Natural killer cell (primary cell): ENCODE measurements around the gene OR14A16. TPM values are rescaled to one million over a fixed set of nuclear protein-coding genes. Genes with fewer than 3 reads are reported as not detected.

Experiments used
- ATAC-seq, 3 donors: fragments of 150-1000 bp in 2 of 3; fragments of 200-7000 bp in 1 of 3; cut with Tn5 transposase; 1 replicate in 1 of 3; 2 replicates in 2 of 3; pipeline ENCODE4 v1.10.0; 2021; ENCODE audit warnings: mild to moderate bottlenecking in 2 of 3, moderate library complexity in 2 of 3
- DNase-seq, 2 donors: peaks; one replicate each; pipeline versions ENCODE4 v3.0.0 to v3.0.0-alpha.2; 2013 to 2021; ENCODE audit warnings: mixed read lengths in 1 of 2
- H3K27ac ChIP-seq: one replicate; pipeline ENCODE4 v1.5.1; 2013; ENCODE audit warnings: mild to moderate bottlenecking, low read length
- H3K27me3 ChIP-seq: one replicate; pipeline ENCODE4 v1.6.1; 2013; ENCODE audit warnings: low read length; ENCODE audit not compliant: control insufficient read depth, insufficient read depth
- H3K36me3 ChIP-seq: one replicate; pipeline ENCODE4 v1.6.1; 2013; ENCODE audit warnings: low read length; ENCODE audit not compliant: control insufficient read depth, insufficient read depth
- H3K4me1 ChIP-seq: one replicate; pipeline ENCODE4 v1.6.1; 2013; ENCODE audit warnings: low read length; ENCODE audit not compliant: control insufficient read depth, insufficient read depth
- H3K4me3 ChIP-seq: one replicate; pipeline ENCODE4 v1.5.1; 2013; ENCODE audit warnings: low read length
- H3K9me3 ChIP-seq: one replicate; pipeline ENCODE4 v1.6.1; 2013; ENCODE audit warnings: low read length; ENCODE audit not compliant: control insufficient read depth, insufficient read depth
- H3K27ac Mint-ChIP-seq, 2 donors: one replicate each; pipeline ENCODE4 v1.8.0; 2022; ENCODE audit warnings: mild to moderate bottlenecking in 2 of 2, mixed read lengths in 2 of 2, moderate library complexity in 1 of 2
- H3K27me3 Mint-ChIP-seq, 2 donors: one replicate each; pipeline ENCODE4 v1.8.0; 2022; ENCODE audit warnings: low read depth in 2 of 2, mixed read lengths in 2 of 2
- H3K36me3 Mint-ChIP-seq: one replicate; pipeline ENCODE4 v1.8.0; 2022; ENCODE audit warnings: mixed read lengths
- H3K4me1 Mint-ChIP-seq, 2 donors: one replicate each; pipeline ENCODE4 v1.8.0; 2022; ENCODE audit warnings: mixed read lengths in 2 of 2
- H3K4me3 Mint-ChIP-seq: one replicate; pipeline ENCODE4 v1.8.0; 2022; ENCODE audit warnings: mild to moderate bottlenecking, moderate library complexity, mixed read lengths
- H3K9me3 Mint-ChIP-seq, 2 donors: one replicate each; pipeline ENCODE4 v1.8.0; 2022; ENCODE audit warnings: mixed read lengths in 2 of 2
- CTCF ChIP-seq: fragments of 200-600 bp; IDR thresholded peaks from one replicate; pipeline ENCODE4 v1.8.0; 2022; ENCODE audit warnings: antibody characterized with exemption
- WGBS: methylation state at CpG from one replicate; pipeline ENCODE4 v1.1.7; 2013; ENCODE audit warnings: missing lambda C conversion rate; ENCODE audit not compliant: insufficient coverage; 5-methylcytosine and 5-hydroxymethylcytosine counted together
- intact Hi-C: fragments of 100-400 bp; cut with micrococcal nuclease; formaldehyde crosslinking; loops from one replicate; pipeline ENCODE4 v1.14.2; 2022
- total RNA-seq, 4 donors: library from RNA; stranded (reverse); fragments of 120-200 nt in 1 of 4; gene quantifications; one replicate each; pipeline versions ENCODE4 v1.2.3 to v1.2.4, GENCODE V29; 2013 to 2022

Gene OR14A16
- total RNA-seq, 3 donors from 2014 or later (not counting 1 experiment from before 2014, with no cell fraction given): not detected

- Mint-ChIP-seq H3K27ac (no peak overlapping the region), H3K4me3 (no peak overlapping the region), H3K9me3 (peaks cover 0 to 2% of the 10 kb centered on the region in 2 donors), H3K4me1 (no peaks in the 10 kb centered on the region), H3K36me3 (no peaks in the 10 kb centered on the region), H3K27me3 (no peaks in the 10 kb centered on the region)
- no peak for ATAC-seq
- Histone ChIP-seq H3K4me1 (no peaks in the 10 kb centered on the region), H3K27me3 (no peaks in the 10 kb centered on the region), H3K4me3 (no peak overlapping the region), H3K36me3 (no peaks in the 10 kb centered on the region), H3K9me3 (no peaks in the 10 kb centered on the region), H3K27ac (no peak overlapping the region)
- intact Hi-C loops: no loop called here
- no peak for TF ChIP-seq CTCF
- 77% methylated on average over 2 of the region's 2 CpGs for WGBS
- DNase-seq: no peak
These were observed 11.3 kb downstream of the OR14A16 start for GRCh38 chr1:247812637-247813036.

- no peaks in the 10 kb centered on the region for H3K36me3 Mint-ChIP-seq
- intact Hi-C loops: no loop called here
- Histone ChIP-seq H3K27me3 (no peaks in the 10 kb centered on the region), H3K27ac (no peak overlapping the region), H3K4me1 (no peaks in the 10 kb centered on the region), H3K9me3 (no peaks in the 10 kb centered on the region), H3K36me3 (no peaks in the 10 kb centered on the region), H3K4me3 (no peak overlapping the region)
- H3K4me1 Mint-ChIP-seq: no peaks in the 10 kb centered on the region
- no peak for DNase-seq
- TF ChIP-seq CTCF: no peak
- no peaks in the 10 kb centered on the region for H3K27me3 Mint-ChIP-seq
- H3K27ac Mint-ChIP-seq: no peak overlapping the region
- ATAC-seq: no peak
- no peak overlapping the region for H3K4me3 Mint-ChIP-seq
- peaks cover 4 to 10% of the 10 kb centered on the region in 2 donors for H3K9me3 Mint-ChIP-seq
- WGBS: 36% methylated on average over 2 of the region's 2 CpGs
These were observed 26.4 kb downstream of the OR14A16 start for GRCh38 chr1:247797518-247797917.

- no peak for TF ChIP-seq CTCF
- Mint-ChIP-seq H3K4me3 (no peak overlapping the region), H3K27me3 (no peaks in the 10 kb centered on the region), H3K9me3 (peaks cover 3 to 4% of the 10 kb centered on the region in 2 donors), H3K27ac (no peak overlapping the region), H3K4me1 (no peaks in the 10 kb centered on the region), H3K36me3 (no peaks in the 10 kb centered on the region)
- no peaks in the 10 kb centered on the region for H3K27me3 ChIP-seq
- no peak for DNase-seq
- no peak overlapping the region for H3K27ac ChIP-seq
- no peaks in the 10 kb centered on the region for H3K4me1 ChIP-seq
- no peak for ATAC-seq
- H3K9me3 ChIP-seq: no peaks in the 10 kb centered on the region
- no peak overlapping the region for H3K4me3 ChIP-seq
- intact Hi-C loops: no loop called here
- H3K36me3 ChIP-seq: no peaks in the 10 kb centered on the region
These were observed 54.3 kb downstream of the OR14A16 start for GRCh38 chr1:247769603-247770002.

Other genes with a start within 250 kb of the OR14A16 start
- not detected for gene OR2G2, start 235.8 kb downstream of the OR14A16 start, total RNA-seq
- gene OR2G3, start 218.5 kb downstream of the OR14A16 start, total RNA-seq: not detected
- gene OR13G1, start 144.4 kb downstream of the OR14A16 start, total RNA-seq: not detected
- not detected for gene OR6F1, start 107.5 kb downstream of the OR14A16 start, total RNA-seq
- gene OR14K1, start 85.5 kb downstream of the OR14A16 start, total RNA-seq: not detected
- gene OR14A2, start 76.0 kb downstream of the OR14A16 start, total RNA-seq: not detected
- gene OR1C1, start 63.6 kb downstream of the OR14A16 start, total RNA-seq: not detected
- gene OR11L1, start 17.8 kb upstream of the OR14A16 start, total RNA-seq: not detected
- 1 to 10 TPM in 2 of 3 donors, under 1 TPM in 1; 0.50 to 3.9 (median 1.9) TPM for gene TRIM58, start 33.1 kb upstream of the OR14A16 start, total RNA-seq
- gene OR2W3, start 71.5 kb upstream of the OR14A16 start, total RNA-seq: 1 to 10 TPM in 1 of 3 donors, under 1 TPM in 2; 0.41 to 1.0 (median 0.65) TPM
- not detected for gene OR2T8, start 96.1 kb upstream of the OR14A16 start, total RNA-seq
- not detected for gene OR2AJ1, start 100.8 kb upstream of the OR14A16 start, total RNA-seq
- gene OR2L8, start 124.7 kb upstream of the OR14A16 start, total RNA-seq: 1 to 10 TPM in 1 of 3 donors, not detected in 2; 1.1 TPM
- gene OR2AK2, start 141.1 kb upstream of the OR14A16 start, total RNA-seq: under 1 TPM in 1 of 3 donors, not detected in 2; 0.88 TPM
- gene OR2L5, start 189.5 kb upstream of the OR14A16 start, total RNA-seq: not detected
- gene OR2L2, start 206.0 kb upstream of the OR14A16 start, total RNA-seq: under 1 TPM in 2 of 3 donors, not detected in 1; 0.18 to 0.19 TPM
- not detected for gene OR2L3, start 222.7 kb upstream of the OR14A16 start, total RNA-seq